ENCODE measurements around the gene AGAP3. TPM values are rescaled to one million over a fixed set of nuclear protein-coding genes. Genes with fewer than 3 reads are reported as not detected.

Gene AGAP3
- total and polyA plus RNA-seq, 2 of the 4 experiments (the other 2 are of a cell fraction): 35.3 to 93.9 TPM

DNA sequence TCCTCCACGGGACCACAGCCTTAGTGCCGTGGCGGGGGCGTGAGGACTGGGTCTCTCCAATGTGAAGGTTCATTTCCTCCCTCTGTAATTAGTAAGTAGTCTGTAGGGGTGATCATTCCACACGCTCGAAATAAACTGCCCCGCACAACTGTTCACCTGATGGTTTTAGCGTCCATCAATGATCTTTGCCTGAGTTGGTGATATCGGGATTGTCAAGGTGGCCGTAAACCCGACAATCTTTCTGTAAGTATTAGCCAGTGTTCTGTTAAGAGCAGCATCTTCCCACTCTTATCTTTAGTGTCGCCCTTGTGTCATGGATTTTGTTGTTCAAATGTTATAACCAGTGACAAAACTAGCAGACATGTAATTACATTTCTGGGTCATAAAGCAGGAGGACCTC lies 17.7 kb downstream of the AGAP3 start:
- POLR2A ChIA-PET (ENCODE audit: unreplicated experiment): no interaction called here
- Histone ChIP-seq H3K18ac (ENCODE audit: low read depth, low read length) (no peak overlapping the region), H3K79me1 (ENCODE audit: low read depth in 1 of 2, low read length in 2 of 2) (peaks cover 31 to 92% of the 10 kb centered on the region in 2 experiments), H3K4ac (ENCODE audit: low read depth, low read length) (no peak overlapping the region), H2AK5ac (ENCODE audit: low read depth, low read length) (no peak overlapping the region), H3K14ac (replicated peaks; ENCODE audit: low read depth, low read length) (no peak overlapping the region), H3K4me3 (ENCODE audit: insufficient read depth, low read depth, low read length) (no peak overlapping the region), H3K4me2 (ENCODE audit: low read depth, low read length) (no peak overlapping the region), H3K27ac (ENCODE audit: insufficient read depth, low read length) (no peak overlapping the region), H3K23ac (ENCODE audit: low read depth, low read length) (no peak overlapping the region), H3K9me1 (ENCODE audit: insufficient read depth, low read length) (peaks cover 5% of the 10 kb centered on the region), H2BK20ac (ENCODE audit: low read depth, low read length) (no peak overlapping the region), H4K20me1 (ENCODE audit: insufficient read depth, low read length) (peaks cover 85% of the 10 kb centered on the region), H2BK5ac (ENCODE audit: low read depth, low read length, poor library complexity, severe bottlenecking) (no peak overlapping the region), H3K9ac (ENCODE audit: low read depth, low read length) (no peak overlapping the region), H3K56ac (ENCODE audit: extremely low read depth, insufficient read depth, low read length) (no peak overlapping the region), H2BK15ac (ENCODE audit: low read depth, low read length) (no peak overlapping the region), H2AK9ac (replicated peaks; ENCODE audit: low read depth, low read length, poor library complexity) (no peak overlapping the region), H2BK120ac (ENCODE audit: low read depth, low read length) (no peak overlapping the region), H4K5ac (ENCODE audit: low read depth, low read length) (no peak overlapping the region), H3K36me3 (ENCODE audit: control insufficient read depth, insufficient read depth, low read length) (peaks cover 6% of the 10 kb centered on the region), H4K8ac (ENCODE audit: low read depth in 2 of 2, low read length in 2 of 2) (no peak overlapping the region), H3K4me1 (ENCODE audit: control insufficient read depth, insufficient read depth, low read length) (peaks cover 8% of the 10 kb centered on the region), H2AFZ (replicated peaks; ENCODE audit: low read length, poor library complexity) (no peak overlapping the region), H3K27me3 (ENCODE audit: control insufficient read depth, insufficient read depth, low read length) (no peaks in the 10 kb centered on the region), H3K9me3 (ENCODE audit: control insufficient read depth, insufficient read depth, low read length) (no peaks in the 10 kb centered on the region), H4K91ac (ENCODE audit: insufficient read depth, low read depth, low read length) (no peak overlapping the region)
- no peak for DNase-seq
- intact Hi-C loops (cut with micrococcal nuclease) (no loop called here), in situ Hi-C loops (cut with MboI; ENCODE audit: low sequenced_read_pairs) (loop anchor here (10.0 to 25.0 kb wide), 2 partner anchors 199 to 317 kb away; no protein-coding TSS in a partner anchor), dilution Hi-C loops (cut with HindIII; ENCODE audit: low sequenced_read_pairs, unreplicated experiment) (no loop called here)
- CTCF ChIA-PET: interaction anchor here (1.0 kb wide), 1 partner anchor 13 kb away, joined by 4 read pairs; no protein-coding TSS in a partner anchor
- BruUV-seq (replicated peaks): no TSS peak
- TF ChIP-seq MAZ (IDR thresholded peaks at IDR 0.05; ENCODE audit: borderline replicate concordance, low read depth, low read length) (no peak), CEBPB (IDR thresholded peaks at IDR 0.05; ENCODE audit: low read depth, low read length) (no peak), RCOR1 (IDR thresholded peaks at IDR 0.05; ENCODE audit: insufficient replicate concordance, low read length) (no peak), BHLHE40 (IDR thresholded peaks at IDR 0.05; ENCODE audit: low read depth, low read length) (no peak), MAFK (IDR thresholded peaks at IDR 0.05; ENCODE audit: low read depth, low read length) (no peak), SMC3 (IDR thresholded peaks at IDR 0.05; ENCODE audit: low read depth, low read length) (no peak), RFX5 (IDR thresholded peaks at IDR 0.05; ENCODE audit: low read depth, low read length) (no peak), FOS (IDR thresholded peaks at IDR 0.05; ENCODE audit: low read depth, low read length) (no peak), MXI1 (IDR thresholded peaks at IDR 0.05; ENCODE audit: borderline replicate concordance, low read depth, low read length) (no peak), POLR2A (IDR thresholded peaks at IDR 0.05; ENCODE audit: low read depth, low read length) (no peak), CHD1 (IDR thresholded peaks at IDR 0.05; ENCODE audit: low read depth, low read length) (no peak), RAD21 (IDR thresholded peaks at IDR 0.05; ENCODE audit: low read length) (no peak), NFE2L2 (IDR thresholded peaks at IDR 0.05; ENCODE audit: low read depth, low read length) (no peak)
- TF ChIP-seq, protein P1, sequence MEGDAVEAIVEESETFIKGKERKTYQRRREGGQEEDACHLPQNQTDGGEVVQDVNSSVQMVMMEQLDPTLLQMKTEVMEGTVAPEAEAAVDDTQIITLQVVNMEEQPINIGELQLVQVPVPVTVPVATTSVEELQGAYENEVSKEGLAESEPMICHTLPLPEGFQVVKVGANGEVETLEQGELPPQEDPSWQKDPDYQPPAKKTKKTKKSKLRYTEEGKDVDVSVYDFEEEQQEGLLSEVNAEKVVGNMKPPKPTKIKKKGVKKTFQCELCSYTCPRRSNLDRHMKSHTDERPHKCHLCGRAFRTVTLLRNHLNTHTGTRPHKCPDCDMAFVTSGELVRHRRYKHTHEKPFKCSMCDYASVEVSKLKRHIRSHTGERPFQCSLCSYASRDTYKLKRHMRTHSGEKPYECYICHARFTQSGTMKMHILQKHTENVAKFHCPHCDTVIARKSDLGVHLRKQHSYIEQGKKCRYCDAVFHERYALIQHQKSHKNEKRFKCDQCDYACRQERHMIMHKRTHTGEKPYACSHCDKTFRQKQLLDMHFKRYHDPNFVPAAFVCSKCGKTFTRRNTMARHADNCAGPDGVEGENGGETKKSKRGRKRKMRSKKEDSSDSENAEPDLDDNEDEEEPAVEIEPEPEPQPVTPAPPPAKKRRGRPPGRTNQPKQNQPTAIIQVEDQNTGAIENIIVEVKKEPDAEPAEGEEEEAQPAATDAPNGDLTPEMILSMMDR (conservative IDR thresholded peaks at IDR 0.05; ENCODE audit: low read depth, low read length): no peak
- TF ChIP-seq, protein P2, sequence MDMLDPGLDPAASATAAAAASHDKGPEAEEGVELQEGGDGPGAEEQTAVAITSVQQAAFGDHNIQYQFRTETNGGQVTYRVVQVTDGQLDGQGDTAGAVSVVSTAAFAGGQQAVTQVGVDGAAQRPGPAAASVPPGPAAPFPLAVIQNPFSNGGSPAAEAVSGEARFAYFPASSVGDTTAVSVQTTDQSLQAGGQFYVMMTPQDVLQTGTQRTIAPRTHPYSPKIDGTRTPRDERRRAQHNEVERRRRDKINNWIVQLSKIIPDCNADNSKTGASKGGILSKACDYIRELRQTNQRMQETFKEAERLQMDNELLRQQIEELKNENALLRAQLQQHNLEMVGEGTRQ (IDR thresholded peaks at IDR 0.05; ENCODE audit: low read depth, low read length): no peak
- TF ChIP-seq, protein P3, sequence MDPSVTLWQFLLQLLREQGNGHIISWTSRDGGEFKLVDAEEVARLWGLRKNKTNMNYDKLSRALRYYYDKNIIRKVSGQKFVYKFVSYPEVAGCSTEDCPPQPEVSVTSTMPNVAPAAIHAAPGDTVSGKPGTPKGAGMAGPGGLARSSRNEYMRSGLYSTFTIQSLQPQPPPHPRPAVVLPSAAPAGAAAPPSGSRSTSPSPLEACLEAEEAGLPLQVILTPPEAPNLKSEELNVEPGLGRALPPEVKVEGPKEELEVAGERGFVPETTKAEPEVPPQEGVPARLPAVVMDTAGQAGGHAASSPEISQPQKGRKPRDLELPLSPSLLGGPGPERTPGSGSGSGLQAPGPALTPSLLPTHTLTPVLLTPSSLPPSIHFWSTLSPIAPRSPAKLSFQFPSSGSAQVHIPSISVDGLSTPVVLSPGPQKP (IDR thresholded peaks at IDR 0.05; ENCODE audit: borderline replicate concordance, low read depth, low read length): no peak
- no CpG with 5 or more reads among the region's 12 CpGs for WGBS, 2 experiments (ENCODE audit: extremely low coverage in 2 of 2, insufficient read length in 1 of 2)
- ATAC-seq (ENCODE audit: low read depth): no peak
